ENCODE measurements around the gene CDKN2C. TPM values are rescaled to one million over a fixed set of nuclear protein-coding genes. Genes with fewer than 3 reads are reported as not detected.
"Not testable (repeated sequence)": the region's sequence is repeated elsewhere in the genome, so short reads cannot be mapped to it uniquely, and the experiment has no call there.

Gene CDKN2C
- total RNA-seq, 1 experiment from 2014 or later = 3.5 TPM

DNA sequence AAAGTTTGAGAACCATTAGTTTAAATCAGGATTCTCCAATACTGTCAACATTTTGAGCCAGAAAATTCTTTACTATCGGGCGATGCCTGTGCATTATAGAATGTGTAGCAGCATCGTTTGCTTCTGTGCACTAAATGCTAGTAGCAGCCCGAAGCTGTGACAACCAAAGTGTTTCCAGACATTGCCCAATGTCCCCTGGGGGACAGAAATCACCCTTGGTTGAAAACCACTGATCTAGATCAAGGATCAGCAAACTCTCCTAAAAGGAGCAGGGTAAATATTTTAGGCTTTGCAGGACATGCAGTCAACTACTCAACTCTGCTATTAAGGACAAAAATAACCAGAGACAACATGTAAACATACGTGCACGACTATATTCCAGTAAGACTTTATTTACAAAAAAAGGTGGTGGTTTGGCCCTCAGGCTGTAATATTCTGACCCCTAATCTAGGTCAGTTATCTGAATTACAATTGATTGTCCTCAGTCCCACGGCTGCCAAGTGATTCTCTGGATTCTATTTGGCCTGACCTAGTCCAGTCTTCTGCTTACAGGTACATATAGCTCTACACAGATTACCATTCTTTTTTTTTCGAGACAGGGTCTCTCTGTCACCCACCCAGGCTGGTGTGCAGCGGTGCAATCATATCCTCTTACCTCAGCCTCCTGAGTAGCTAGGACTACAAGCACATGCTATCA, 20.6 kb upstream of the CDKN2C start:
- Histone ChIP-seq H3K4me3 (ENCODE audit: low read depth, low read length) (no peak overlapping the region), H3K27me3 (replicated peaks; ENCODE audit: control insufficient read depth, insufficient read depth, low read length) (no peaks in the 10 kb centered on the region), H3K9me3 (no peaks in the 10 kb centered on the region), H3K36me3 (ENCODE audit: control insufficient read depth, insufficient read depth, low read length) (no peaks in the 10 kb centered on the region; the same call in 1 of the 2 replicates), H3K4me1 (peaks cover 11% of the 10 kb centered on the region)
- no peaks in the 10 kb centered on the region for H3K4me1 Mint-ChIP-seq (ENCODE audit: low read depth, unreplicated experiment)
- peaks cover 13% of the 10 kb centered on the region for H3K36me3 Mint-ChIP-seq (ENCODE audit: insufficient read depth, unreplicated experiment)
- no peak for DNase-seq
- no peaks in the 10 kb centered on the region for H3K9me3 Mint-ChIP-seq (ENCODE audit: unreplicated experiment)
- H3K4me3 Mint-ChIP-seq (ENCODE audit: unreplicated experiment) = no peak overlapping the region
- CTCF ChIA-PET = no interaction called here
- no peaks in the 10 kb centered on the region for H3K27me3 Mint-ChIP-seq (ENCODE audit: insufficient read depth, unreplicated experiment)
- TF ChIP-seq, protein P1, sequence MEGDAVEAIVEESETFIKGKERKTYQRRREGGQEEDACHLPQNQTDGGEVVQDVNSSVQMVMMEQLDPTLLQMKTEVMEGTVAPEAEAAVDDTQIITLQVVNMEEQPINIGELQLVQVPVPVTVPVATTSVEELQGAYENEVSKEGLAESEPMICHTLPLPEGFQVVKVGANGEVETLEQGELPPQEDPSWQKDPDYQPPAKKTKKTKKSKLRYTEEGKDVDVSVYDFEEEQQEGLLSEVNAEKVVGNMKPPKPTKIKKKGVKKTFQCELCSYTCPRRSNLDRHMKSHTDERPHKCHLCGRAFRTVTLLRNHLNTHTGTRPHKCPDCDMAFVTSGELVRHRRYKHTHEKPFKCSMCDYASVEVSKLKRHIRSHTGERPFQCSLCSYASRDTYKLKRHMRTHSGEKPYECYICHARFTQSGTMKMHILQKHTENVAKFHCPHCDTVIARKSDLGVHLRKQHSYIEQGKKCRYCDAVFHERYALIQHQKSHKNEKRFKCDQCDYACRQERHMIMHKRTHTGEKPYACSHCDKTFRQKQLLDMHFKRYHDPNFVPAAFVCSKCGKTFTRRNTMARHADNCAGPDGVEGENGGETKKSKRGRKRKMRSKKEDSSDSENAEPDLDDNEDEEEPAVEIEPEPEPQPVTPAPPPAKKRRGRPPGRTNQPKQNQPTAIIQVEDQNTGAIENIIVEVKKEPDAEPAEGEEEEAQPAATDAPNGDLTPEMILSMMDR (IDR thresholded peaks at IDR 0.05; ENCODE audit: insufficient read depth in 1 of 2, low read depth in 1 of 2, low read length in 1 of 2, severe bottlenecking in 1 of 2, unreplicated experiment in 1 of 2) = no peak
- intact Hi-C loops (cut with micrococcal nuclease; ENCODE audit: unreplicated experiment) = no loop called here
- no TSS peak for BruUV-seq (replicated peaks)
- H3K27ac Mint-ChIP-seq (ENCODE audit: unreplicated experiment) = no peak overlapping the region
- POLR2A ChIA-PET = interaction anchor here (0.7 kb wide), 1 partner anchor 11 kb away, joined by 3 read pairs; no protein-coding TSS in a partner anchor

DNA sequence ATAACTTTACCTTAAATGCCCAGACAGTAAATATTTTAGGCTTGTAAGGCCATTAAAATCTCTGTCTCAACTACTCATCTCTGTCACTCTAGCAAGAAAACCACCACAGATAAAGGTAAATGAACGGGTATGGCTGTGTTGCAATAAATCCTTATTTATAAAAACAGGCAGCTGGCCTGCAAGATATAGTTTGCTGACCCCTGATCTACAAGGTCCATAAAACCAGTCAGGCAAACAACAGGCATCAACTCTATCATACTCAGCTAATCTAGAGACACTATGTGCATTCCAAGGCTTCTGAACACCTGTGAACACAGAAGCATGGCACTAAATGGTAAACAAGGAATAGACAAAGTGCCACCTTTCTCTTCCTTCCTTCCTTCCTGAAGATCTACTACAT, 19.6 kb upstream of the CDKN2C start:
- TF ChIP-seq, protein P1 (IDR thresholded peaks at IDR 0.05; ENCODE audit: insufficient read depth in 1 of 2, low read depth in 1 of 2, low read length in 1 of 2, severe bottlenecking in 1 of 2, unreplicated experiment in 1 of 2) = no peak
- intact Hi-C loops (cut with micrococcal nuclease; ENCODE audit: unreplicated experiment) = no loop called here
- no peaks in the 10 kb centered on the region for H3K27me3 ChIP-seq (replicated peaks; ENCODE audit: control insufficient read depth, insufficient read depth, low read length)
- DNase-seq = peak; percentile 35 to 38
- H3K9me3 ChIP-seq = no peaks in the 10 kb centered on the region
- ChIA-PET CTCF (no interaction called here), POLR2A (no interaction called here)
- no peak overlapping the region for H3K4me3 Mint-ChIP-seq (ENCODE audit: unreplicated experiment)
- peaks cover 11% of the 10 kb centered on the region for H3K4me1 ChIP-seq
- no peaks in the 10 kb centered on the region for H3K4me1 Mint-ChIP-seq (ENCODE audit: low read depth, unreplicated experiment)
- H3K36me3 ChIP-seq (ENCODE audit: control insufficient read depth, insufficient read depth, low read length) = no peaks in the 10 kb centered on the region
- H3K4me3 ChIP-seq (ENCODE audit: low read depth, low read length) = no peak overlapping the region
- no peaks in the 10 kb centered on the region for H3K27me3 Mint-ChIP-seq (ENCODE audit: insufficient read depth, unreplicated experiment)
- no peaks in the 10 kb centered on the region for H3K9me3 Mint-ChIP-seq (ENCODE audit: unreplicated experiment)
- BruUV-seq (replicated peaks) = no TSS peak
- peaks cover 13% of the 10 kb centered on the region for H3K36me3 Mint-ChIP-seq (ENCODE audit: insufficient read depth, unreplicated experiment)
- no peak overlapping the region for H3K27ac Mint-ChIP-seq (ENCODE audit: unreplicated experiment)

DNA sequence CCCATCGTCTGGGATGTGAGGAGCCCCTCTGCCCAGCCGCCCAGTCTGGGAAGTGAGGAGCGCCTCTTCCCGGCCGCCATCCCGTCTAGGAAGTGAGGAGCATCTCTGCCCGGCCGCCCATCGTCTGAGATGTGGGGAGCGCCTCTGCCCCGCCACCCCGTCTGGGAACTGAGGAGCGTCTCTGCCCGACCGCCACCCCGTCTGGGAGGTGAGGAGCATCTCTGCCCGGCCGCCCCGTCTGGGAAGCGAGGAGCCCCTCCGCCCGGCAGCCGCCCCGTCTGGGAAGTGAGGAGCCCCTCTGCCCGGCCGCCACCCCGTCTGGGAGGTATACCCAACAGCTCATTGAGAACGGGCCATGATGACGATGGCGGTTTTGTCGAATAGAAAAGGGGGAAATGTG, 17.5 kb upstream of the CDKN2C start:
- intact Hi-C loops (cut with micrococcal nuclease; ENCODE audit: unreplicated experiment); H3K4me3 Mint-ChIP-seq (ENCODE audit: unreplicated experiment); CTCF ChIA-PET: not testable (repeated sequence)

More for the DNA sequence above, 17.5 kb upstream of the CDKN2C start:
- peaks cover 11% of the 10 kb centered on the region for H3K4me1 ChIP-seq
- H3K27me3 ChIP-seq (replicated peaks; ENCODE audit: control insufficient read depth, insufficient read depth, low read length); BruUV-seq (replicated peaks); H3K4me1 Mint-ChIP-seq (ENCODE audit: low read depth, unreplicated experiment); DNase-seq; POLR2A ChIA-PET; H3K9me3 Mint-ChIP-seq (ENCODE audit: unreplicated experiment); H3K27ac Mint-ChIP-seq (ENCODE audit: unreplicated experiment); H3K36me3 ChIP-seq (ENCODE audit: control insufficient read depth, insufficient read depth, low read length); H3K27me3 Mint-ChIP-seq (ENCODE audit: insufficient read depth, unreplicated experiment); H3K4me3 ChIP-seq (ENCODE audit: low read depth, low read length); H3K9me3 ChIP-seq: not testable (repeated sequence)
- peaks cover 19% of the 10 kb centered on the region for H3K36me3 Mint-ChIP-seq (ENCODE audit: insufficient read depth, unreplicated experiment)
